H9 (cell line): Measurements from ENCODE around the gene LIMA1. TPM values are rescaled to one million over a fixed set of nuclear protein-coding genes. Genes with fewer than 3 reads are reported as not detected.

Experiments used
- DNase-seq: peaks from one replicate; pipeline ENCODE4 v3.0.0-alpha.2; 2017
- H2AFZ ChIP-seq: one replicate; pipeline ENCODE4 v1.6.1; 2013; ENCODE audit warnings: mild to moderate bottlenecking, low read length, control low read depth, moderate library complexity
- H2AK5ac ChIP-seq: 2 replicates; pipeline ENCODE4 v1.6.1; 2013; ENCODE audit warnings: low read length, control low read depth, mixed read lengths; ENCODE audit not compliant: insufficient read length
- H2BK120ac ChIP-seq: one replicate; pipeline ENCODE4 v1.6.1; 2013; ENCODE audit warnings: low read depth, mild to moderate bottlenecking, low read length, control low read depth, inconsistent platforms; ENCODE audit not compliant: poor library complexity, severe bottlenecking
- H2BK12ac ChIP-seq: 2 replicates; pipeline ENCODE4 v1.6.1; 2013; ENCODE audit warnings: low read length, control low read depth, mixed read lengths, low read depth; ENCODE audit not compliant: insufficient read length
- H2BK15ac ChIP-seq: 2 replicates; pipeline ENCODE4 v1.6.1; 2013; ENCODE audit warnings: low read depth, low read length, control low read depth
- H2BK20ac ChIP-seq: one replicate; pipeline ENCODE4 v1.6.1; 2013; ENCODE audit warnings: low read depth, mild to moderate bottlenecking, low read length, control low read depth, inconsistent platforms; ENCODE audit not compliant: poor library complexity, severe bottlenecking
- H2BK5ac ChIP-seq: 2 replicates; pipeline ENCODE4 v1.6.1; 2013; ENCODE audit warnings: low read length, control low read depth, mixed read lengths; ENCODE audit not compliant: insufficient read length
- H3K14ac ChIP-seq: 2 replicates; pipeline ENCODE4 v1.6.1; 2013; ENCODE audit warnings: low read length, control low read depth; ENCODE audit not compliant: insufficient read depth
- H3K18ac ChIP-seq: 2 replicates; pipeline ENCODE4 v1.6.1; 2013; ENCODE audit warnings: low read depth, mild to moderate bottlenecking, mixed read lengths, low read length, control low read depth; ENCODE audit not compliant: insufficient read length
- H3K23ac ChIP-seq: 2 replicates; pipeline ENCODE4 v1.6.1; 2013; ENCODE audit warnings: low read length, control low read depth, mixed read lengths, low read depth; ENCODE audit not compliant: insufficient read length
- H3K23me2 ChIP-seq: 2 replicates; pipeline ENCODE4 v1.6.1; 2013; ENCODE audit warnings: low read depth, mild to moderate bottlenecking, mixed read lengths, low read length, control low read depth; ENCODE audit not compliant: insufficient read length, poor library complexity, severe bottlenecking
- H3K27ac ChIP-seq: 2 replicates; pipeline ENCODE4 v1.5.1; 2013; ENCODE audit warnings: low read length, control low read depth, mixed read lengths, low read depth; ENCODE audit not compliant: insufficient read length
- H3K27me3 ChIP-seq: 2 replicates; pipeline ENCODE4 v1.6.1; 2013; ENCODE audit warnings: low read length, control low read depth, inconsistent platforms; ENCODE audit not compliant: insufficient read depth
- H3K4ac ChIP-seq: 2 replicates; pipeline ENCODE4 v1.6.1; 2013; ENCODE audit warnings: low read depth, mild to moderate bottlenecking, control low read depth, inconsistent platforms, low read length, moderate library complexity
- H3K4me1 ChIP-seq: 2 replicates; pipeline ENCODE4 v1.6.1; 2013; ENCODE audit warnings: low read length, control low read depth, inconsistent platforms; ENCODE audit not compliant: insufficient read depth
- H3K4me2 ChIP-seq: 2 replicates; pipeline ENCODE4 v1.6.1; 2013; ENCODE audit warnings: low read length, control low read depth, mixed read lengths; ENCODE audit not compliant: insufficient read length, insufficient read depth
- H3K56ac ChIP-seq: 2 replicates; pipeline ENCODE4 v1.6.1; 2013; ENCODE audit warnings: low read depth, mild to moderate bottlenecking, mixed read lengths, low read length, control low read depth; ENCODE audit not compliant: insufficient read length
- H3K79me1 ChIP-seq: 2 replicates; pipeline ENCODE4 v1.6.1; 2013; ENCODE audit warnings: low read depth, mild to moderate bottlenecking, moderate library complexity, low read length, control low read depth, inconsistent platforms; ENCODE audit not compliant: insufficient read depth, poor library complexity, severe bottlenecking
- H3K79me2 ChIP-seq: 2 replicates; pipeline ENCODE4 v1.6.1; 2013; ENCODE audit warnings: low read length, control low read depth, inconsistent platforms; ENCODE audit not compliant: insufficient read depth
- H3K9ac ChIP-seq: 2 replicates; pipeline ENCODE4 v1.6.1; 2013; ENCODE audit warnings: low read length, control low read depth, mixed read lengths; ENCODE audit not compliant: insufficient read length; ENCODE audit errors: extremely low read depth
- H3K9me3 ChIP-seq: one replicate; pipeline ENCODE4 v1.6.1; 2013; ENCODE audit warnings: low read depth, low read length, inconsistent platforms; ENCODE audit not compliant: control insufficient read depth
- H3T11ph ChIP-seq: one replicate; pipeline ENCODE4 v1.6.1; 2013; ENCODE audit warnings: mild to moderate bottlenecking, low read length, control low read depth, inconsistent platforms
- H4K20me1 ChIP-seq: one replicate; pipeline ENCODE4 v1.6.1; 2013; ENCODE audit not compliant: control insufficient read depth, insufficient read length, insufficient read depth
- H4K5ac ChIP-seq: 2 replicates; pipeline ENCODE4 v1.6.1; 2013; ENCODE audit warnings: low read depth, mild to moderate bottlenecking, mixed read lengths, low read length, control low read depth; ENCODE audit not compliant: insufficient read length
- H4K8ac ChIP-seq: replicated peaks from 2 replicates; pipeline ENCODE4 v1.6.1; 2013; ENCODE audit warnings: low read length, control low read depth, mixed read lengths, low read depth; ENCODE audit not compliant: insufficient read length
- H4K91ac ChIP-seq: 2 replicates; pipeline ENCODE4 v1.6.1; 2013; ENCODE audit warnings: low read depth, mild to moderate bottlenecking, moderate library complexity, mixed read lengths, low read length, control low read depth; ENCODE audit not compliant: insufficient read length
- H3K27ac Mint-ChIP-seq, 3 experiments: 2 replicates in 2 of 3; 3 replicates in 1 of 3; pipeline ENCODE4 v1.8.0; 2020 to 2021; ENCODE audit warnings: mixed read lengths in 3 of 3, mild to moderate bottlenecking in 1 of 3, moderate library complexity in 1 of 3
- H3K27me3 Mint-ChIP-seq: 2 replicates; pipeline ENCODE4 v1.8.0; 2021; ENCODE audit warnings: low read depth, mild to moderate bottlenecking, moderate library complexity, mixed read lengths
- H3K36me3 Mint-ChIP-seq, 3 experiments: 2 replicates in 2 of 3; 3 replicates in 1 of 3; pipeline ENCODE4 v1.8.0; 2020 to 2021; ENCODE audit warnings: low read depth in 3 of 3, mixed read lengths in 3 of 3; ENCODE audit not compliant: insufficient read depth in 1 of 3
- H3K4me1 Mint-ChIP-seq, 2 experiments: 2 replicates each; pipeline ENCODE4 v1.8.0; 2020; ENCODE audit warnings: mixed read lengths in 2 of 2
- H3K4me3 Mint-ChIP-seq, 2 experiments: 2 replicates in 1 of 2; 3 replicates in 1 of 2; pipeline ENCODE4 v1.8.0; 2020 to 2021; ENCODE audit warnings: mild to moderate bottlenecking in 2 of 2, mixed read lengths in 2 of 2, moderate library complexity in 1 of 2
- H3K9me3 Mint-ChIP-seq, 2 experiments: 2 replicates in 1 of 2; 3 replicates in 1 of 2; pipeline ENCODE4 v1.8.0; 2020; ENCODE audit warnings: mild to moderate bottlenecking in 2 of 2, mixed read lengths in 2 of 2, moderate library complexity in 1 of 2
- WGBS: extraction: QIAGEN DNeasy Blood & Tissue Kit; methylation state at CpG from one replicate; pipeline ENCODE4 v1.1.7; 2013; ENCODE audit warnings: missing lambda C conversion rate, low lambda C conversion rate, mixed read lengths; ENCODE audit not compliant: insufficient read length; ENCODE audit errors: extremely low coverage; 5-methylcytosine and 5-hydroxymethylcytosine counted together
- total RNA-seq: library from RNA; stranded (reverse); gene quantifications from 2 replicates; pipeline ENCODE4 v1.2.1, GENCODE V29; 2021
- TF ChIP-seq, protein P1 (sequence below): fragments of 200-600 bp; sonication (generic); conservative IDR thresholded peaks from 3 replicates; pipeline ENCODE4 v1.8.0; 2021; ENCODE audit warnings: antibody characterized with exemption, mild to moderate bottlenecking

LIMA1 gene
- total RNA-seq, 1 experiment from 2014 or later = 40.8 TPM

DNA sequence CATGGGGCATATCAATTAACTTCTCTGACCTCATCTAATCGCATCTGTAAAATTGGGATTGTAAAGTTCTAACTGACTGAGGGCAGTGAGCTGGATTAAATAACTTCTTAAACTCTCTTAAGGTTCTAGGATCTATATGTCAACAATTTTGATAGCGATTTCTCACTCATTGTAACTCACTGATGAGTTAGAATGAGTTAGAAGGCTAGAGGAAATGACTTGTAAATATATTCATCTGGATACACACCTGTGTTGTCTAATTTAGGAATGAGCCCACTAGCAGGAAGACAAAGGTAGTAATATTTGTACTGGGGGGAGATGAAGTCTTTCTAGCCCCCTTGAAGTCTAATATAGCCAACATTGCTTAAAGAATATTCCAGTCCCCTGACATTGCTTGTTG is 69.9 kb downstream of the LIMA1 start:
- Histone ChIP-seq H3K9ac (no peak overlapping the region), H2BK120ac (no peak overlapping the region), H4K91ac (no peak overlapping the region), H3K23ac (no peak overlapping the region), H2BK12ac (no peak overlapping the region), H2AFZ (no peak overlapping the region), H3K14ac (no peak overlapping the region), H4K20me1 (no peaks in the 10 kb centered on the region), H2BK5ac (no peak overlapping the region), H4K5ac (no peak overlapping the region), H3K4me1 (no peaks in the 10 kb centered on the region), H3T11ph (no peak overlapping the region), H3K27me3 (no peaks in the 10 kb centered on the region), H3K4me2 (no peak overlapping the region), H3K79me2 (peaks cover 8% of the 10 kb centered on the region; the same call in 1 of the 2 replicates), H3K79me1 (peaks cover 1% of the 10 kb centered on the region), H2BK20ac (no peak overlapping the region), H2AK5ac (no peak overlapping the region), H3K27ac (no peak overlapping the region), H2BK15ac (no peak overlapping the region), H3K18ac (no peak overlapping the region), H3K9me3 (no peaks in the 10 kb centered on the region), H3K56ac (no peak overlapping the region), H4K8ac (no peak overlapping the region), H3K23me2 (no peaks in the 10 kb centered on the region), H3K4ac (no peak overlapping the region)
- no peaks in the 10 kb centered on the region for H3K9me3 Mint-ChIP-seq
- H3K36me3 Mint-ChIP-seq = peaks cover 0 to 13% (median 4%) of the 10 kb centered on the region in 3 experiments; a peak in 4 of 7 replicates
- DNase-seq = no peak
- peaks cover 0 to 10% of the 10 kb centered on the region in 2 experiments; a peak in 2 of 4 replicates for H3K4me1 Mint-ChIP-seq
- WGBS = no CpG with 5 or more reads among the region's 2 CpGs
- TF ChIP-seq, protein P1, sequence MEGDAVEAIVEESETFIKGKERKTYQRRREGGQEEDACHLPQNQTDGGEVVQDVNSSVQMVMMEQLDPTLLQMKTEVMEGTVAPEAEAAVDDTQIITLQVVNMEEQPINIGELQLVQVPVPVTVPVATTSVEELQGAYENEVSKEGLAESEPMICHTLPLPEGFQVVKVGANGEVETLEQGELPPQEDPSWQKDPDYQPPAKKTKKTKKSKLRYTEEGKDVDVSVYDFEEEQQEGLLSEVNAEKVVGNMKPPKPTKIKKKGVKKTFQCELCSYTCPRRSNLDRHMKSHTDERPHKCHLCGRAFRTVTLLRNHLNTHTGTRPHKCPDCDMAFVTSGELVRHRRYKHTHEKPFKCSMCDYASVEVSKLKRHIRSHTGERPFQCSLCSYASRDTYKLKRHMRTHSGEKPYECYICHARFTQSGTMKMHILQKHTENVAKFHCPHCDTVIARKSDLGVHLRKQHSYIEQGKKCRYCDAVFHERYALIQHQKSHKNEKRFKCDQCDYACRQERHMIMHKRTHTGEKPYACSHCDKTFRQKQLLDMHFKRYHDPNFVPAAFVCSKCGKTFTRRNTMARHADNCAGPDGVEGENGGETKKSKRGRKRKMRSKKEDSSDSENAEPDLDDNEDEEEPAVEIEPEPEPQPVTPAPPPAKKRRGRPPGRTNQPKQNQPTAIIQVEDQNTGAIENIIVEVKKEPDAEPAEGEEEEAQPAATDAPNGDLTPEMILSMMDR = no peak
- no peak overlapping the region for H3K4me3 Mint-ChIP-seq
- no peaks in the 10 kb centered on the region for H3K27me3 Mint-ChIP-seq
- no peak overlapping the region for H3K27ac Mint-ChIP-seq
